Natural killer cell treated with Interleukin-12 subunit alpha and Interleukin-12 subunit beta and Interleukin-15 and Interleukin-18, amount 100 ng/mL, for 72 hours (primary cell): ENCODE results near the gene NAV2. TPM values are rescaled to one million over a fixed set of nuclear protein-coding genes. Genes with fewer than 3 reads are reported as not detected.

ENCODE experiments used
- ATAC-seq, 2 donors: fragments of 150-1000 bp; cut with Tn5 transposase in 1 of 2; sonication (Bioruptor Pico), chemical (Tn5 transposase) in 1 of 2; 2 replicates each; pipeline ENCODE4 v1.10.0; 2021
- DNase-seq: peaks from one replicate; pipeline ENCODE4 v3.0.0; 2022; ENCODE audit warnings: low spot score
- H3K27ac Mint-ChIP-seq, 2 donors: 1 replicate in 1 of 2; 2 replicates in 1 of 2; pipeline ENCODE4 v1.8.0; 2022; ENCODE audit warnings: mixed read lengths in 2 of 2, mild to moderate bottlenecking in 1 of 2, moderate library complexity in 1 of 2
- H3K27me3 Mint-ChIP-seq, 2 donors: 1 replicate in 1 of 2; 2 replicates in 1 of 2; pipeline ENCODE4 v1.8.0; 2022; ENCODE audit warnings: mixed read lengths in 2 of 2
- H3K36me3 Mint-ChIP-seq: one replicate; pipeline ENCODE4 v1.8.0; 2022; ENCODE audit warnings: mixed read lengths
- H3K4me1 Mint-ChIP-seq, 2 donors: 1 replicate in 1 of 2; 2 replicates in 1 of 2; pipeline ENCODE4 v1.8.0; 2022; ENCODE audit warnings: low read depth in 2 of 2, mixed read lengths in 2 of 2, mild to moderate bottlenecking in 1 of 2
- H3K4me3 Mint-ChIP-seq: one replicate; pipeline ENCODE4 v1.8.0; 2022; ENCODE audit warnings: mixed read lengths
- H3K9me3 Mint-ChIP-seq: 2 replicates; pipeline ENCODE4 v1.8.0; 2022; ENCODE audit warnings: mixed read lengths
- total RNA-seq, 2 donors: library from RNA; stranded (reverse); gene quantifications; one replicate each; pipeline ENCODE4 v1.2.3, GENCODE V29; 2022

NAV2 gene
- total RNA-seq, 2 donors from 2014 or later, result 0.31 to 0.67 TPM

DNA sequence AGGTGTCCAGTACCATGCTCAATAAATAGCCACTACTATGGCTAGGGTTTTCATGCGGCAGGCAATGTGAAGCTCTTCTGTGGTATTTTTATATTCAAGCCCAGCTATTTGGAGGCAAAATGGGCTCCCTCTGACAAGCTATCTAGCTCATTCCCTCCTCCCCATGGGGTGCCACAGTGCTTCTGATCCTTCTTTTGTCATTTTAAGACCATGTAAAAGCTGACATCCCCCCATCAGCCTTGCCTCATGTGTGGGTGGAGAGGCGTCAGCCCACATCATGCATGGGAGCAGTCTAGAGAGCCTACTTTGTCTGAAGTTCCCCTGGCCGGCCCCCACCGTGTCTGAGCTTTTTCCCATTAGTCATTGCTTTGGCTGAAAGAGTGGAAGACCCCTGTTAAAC is 59.8 kb downstream of the NAV2 start:
- Mint-ChIP-seq H3K9me3 (no peaks in the 10 kb centered on the region), H3K4me1 (peaks cover 0 to 6% of the 10 kb centered on the region in 2 donors), H3K4me3 (no peak overlapping the region), H3K36me3 (no peaks in the 10 kb centered on the region), H3K27ac (no peak overlapping the region), H3K27me3 (peaks cover 39 to 55% of the 10 kb centered on the region in 2 donors)
- DNase-seq (no peak), ATAC-seq (no peak)

- Mint-ChIP-seq H3K4me3 (no peak overlapping the region), H3K9me3 (no peaks in the 10 kb centered on the region), H3K4me1 (peaks cover 0 to 6% of the 10 kb centered on the region in 2 donors), H3K36me3 (no peaks in the 10 kb centered on the region), H3K27ac (no peak overlapping the region), H3K27me3 (peaks cover 54 to 71% of the 10 kb centered on the region in 2 donors)
- no peak for DNase-seq
- no peak for ATAC-seq
Observed at GRCh38 chr11:19774329-19774728, 61.7 kb downstream of the NAV2 start.

DNA sequence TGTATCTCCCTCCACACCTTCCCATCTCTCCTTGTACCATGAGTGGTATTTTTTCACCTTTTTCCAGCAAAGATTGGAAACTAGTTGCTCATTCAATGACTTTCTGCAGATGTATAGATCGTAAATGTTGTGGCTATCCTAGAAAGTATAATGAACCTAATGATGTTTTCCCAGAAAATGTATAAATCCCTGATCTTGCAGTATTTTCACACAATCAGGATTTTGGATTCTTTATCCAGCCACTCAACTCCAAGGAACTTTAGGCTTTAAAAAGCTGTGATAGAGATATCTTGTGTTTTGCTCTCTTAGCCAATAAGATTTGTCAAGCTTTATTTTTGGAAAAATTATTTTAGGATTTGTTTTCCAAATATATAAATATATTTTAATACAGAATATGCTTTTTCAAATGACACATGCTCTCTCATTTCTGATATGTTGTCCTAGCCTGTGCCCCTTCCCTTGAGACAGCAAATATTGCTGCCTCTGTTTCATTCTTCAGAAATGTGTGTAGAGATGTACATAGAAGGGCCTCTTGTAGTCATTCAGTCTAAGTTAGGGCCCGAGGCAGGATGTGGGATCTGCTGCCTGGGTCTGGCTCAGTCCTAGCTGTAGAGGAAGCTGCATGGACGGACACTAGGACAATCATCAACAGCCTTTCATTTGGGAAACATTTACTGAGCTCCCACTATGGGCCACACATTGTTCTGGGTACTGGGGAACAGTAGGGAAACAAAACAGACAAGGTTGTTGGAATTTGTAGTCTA is 62.4 kb downstream of the NAV2 start:
- Mint-ChIP-seq H3K4me3 (no peak overlapping the region), H3K36me3 (no peaks in the 10 kb centered on the region), H3K9me3 (no peaks in the 10 kb centered on the region), H3K4me1 (peaks cover 0 to 2% of the 10 kb centered on the region in 2 donors), H3K27me3 (peaks cover 57 to 78% of the 10 kb centered on the region in 2 donors), H3K27ac (no peak overlapping the region)
- DNase-seq, result no peak
- no peak for ATAC-seq

- Mint-ChIP-seq H3K4me1 (peaks cover 0 to 2% of the 10 kb centered on the region in 2 donors), H3K27ac (no peak overlapping the region), H3K27me3 (peaks cover 62 to 82% of the 10 kb centered on the region in 2 donors), H3K4me3 (no peak overlapping the region), H3K9me3 (no peaks in the 10 kb centered on the region), H3K36me3 (no peaks in the 10 kb centered on the region)
- ATAC-seq, result no peak
- DNase-seq, result no peak
Observed at GRCh38 chr11:19775622-19776021, 63.0 kb downstream of the NAV2 start.

GRCh38 chr11:19777039-19777376 is 64.4 kb downstream of the NAV2 start:
- Mint-ChIP-seq H3K36me3 (no peaks in the 10 kb centered on the region), H3K4me3 (no peak overlapping the region), H3K4me1 (peaks cover 0 to 2% of the 10 kb centered on the region in 2 donors), H3K27me3 (peaks cover 60 to 75% of the 10 kb centered on the region in 2 donors), H3K27ac (no peak overlapping the region), H3K9me3 (no peaks in the 10 kb centered on the region)
- DNase-seq (no peak), ATAC-seq (no peak)

- H3K27ac Mint-ChIP-seq, result no peak overlapping the region
- DNase-seq, result no peak
- peak overlapping the region; percentile 40 for H3K4me3 Mint-ChIP-seq
- H3K4me1 Mint-ChIP-seq, result peaks cover 0 to 2% of the 10 kb centered on the region in 2 donors
- no peaks in the 10 kb centered on the region for H3K36me3 Mint-ChIP-seq
- ATAC-seq, result peak in 1 of 2 donors; percentile 21
- no peaks in the 10 kb centered on the region for H3K9me3 Mint-ChIP-seq
- H3K27me3 Mint-ChIP-seq, result peaks cover 61 to 71% of the 10 kb centered on the region in 2 donors
Observed at GRCh38 chr11:19777377-19778102, 64.9 kb downstream of the NAV2 start.

DNA sequence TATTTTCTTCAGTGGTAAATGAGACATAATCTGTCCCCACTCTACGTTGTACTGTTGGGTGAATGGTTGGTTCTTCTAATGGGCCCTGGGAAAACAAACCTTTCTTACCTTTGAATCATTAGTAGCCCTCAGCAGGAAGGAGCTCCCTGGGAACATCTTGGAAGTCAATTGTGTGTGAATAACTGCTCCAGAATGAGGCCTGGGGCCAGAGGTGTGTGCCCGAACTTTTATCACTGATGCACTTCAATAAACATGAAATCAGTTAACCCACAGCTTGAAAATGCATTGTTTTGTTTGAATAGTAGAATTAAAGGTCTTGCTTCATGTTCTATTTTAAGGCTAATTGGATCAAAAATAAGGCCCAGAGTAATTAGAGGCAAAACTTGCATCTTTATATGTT is 67.1 kb downstream of the NAV2 start:
- H3K36me3 Mint-ChIP-seq, result no peaks in the 10 kb centered on the region
- ATAC-seq (no peak), DNase-seq (no peak)
- peaks cover 0 to 2% of the 10 kb centered on the region in 2 donors for H3K4me1 Mint-ChIP-seq
- no peak overlapping the region for H3K27ac Mint-ChIP-seq
- no peak overlapping the region for H3K4me3 Mint-ChIP-seq
- peaks cover 52 to 58% of the 10 kb centered on the region in 2 donors for H3K27me3 Mint-ChIP-seq
- no peaks in the 10 kb centered on the region for H3K9me3 Mint-ChIP-seq

GRCh38 chr11:19781351-19781750 is 68.7 kb downstream of the NAV2 start:
- Mint-ChIP-seq H3K9me3 (no peaks in the 10 kb centered on the region), H3K27me3 (peaks cover 40 to 53% of the 10 kb centered on the region in 2 donors), H3K27ac (no peak overlapping the region), H3K4me3 (no peak overlapping the region), H3K4me1 (no peaks in the 10 kb centered on the region), H3K36me3 (no peaks in the 10 kb centered on the region)
- no peak for ATAC-seq
- DNase-seq, result no peak

GRCh38 chr11:19785265-19785664 is 72.6 kb downstream of the NAV2 start:
- Mint-ChIP-seq H3K27ac (no peak overlapping the region), H3K27me3 (peaks cover 30 to 42% of the 10 kb centered on the region in 2 donors), H3K4me1 (no peaks in the 10 kb centered on the region), H3K36me3 (no peaks in the 10 kb centered on the region), H3K4me3 (no peak overlapping the region), H3K9me3 (no peaks in the 10 kb centered on the region)
- DNase-seq, result no peak
- ATAC-seq, result no peak

- no peak overlapping the region for H3K4me3 Mint-ChIP-seq
- no peaks in the 10 kb centered on the region for H3K36me3 Mint-ChIP-seq
- H3K9me3 Mint-ChIP-seq, result no peaks in the 10 kb centered on the region
- H3K4me1 Mint-ChIP-seq, result no peaks in the 10 kb centered on the region
- DNase-seq, result no peak
- H3K27me3 Mint-ChIP-seq, result peaks cover 24 to 39% of the 10 kb centered on the region in 2 donors
- H3K27ac Mint-ChIP-seq, result no peak overlapping the region
- no peak for ATAC-seq
Observed at GRCh38 chr11:19786644-19787043, 74.0 kb downstream of the NAV2 start.

DNA sequence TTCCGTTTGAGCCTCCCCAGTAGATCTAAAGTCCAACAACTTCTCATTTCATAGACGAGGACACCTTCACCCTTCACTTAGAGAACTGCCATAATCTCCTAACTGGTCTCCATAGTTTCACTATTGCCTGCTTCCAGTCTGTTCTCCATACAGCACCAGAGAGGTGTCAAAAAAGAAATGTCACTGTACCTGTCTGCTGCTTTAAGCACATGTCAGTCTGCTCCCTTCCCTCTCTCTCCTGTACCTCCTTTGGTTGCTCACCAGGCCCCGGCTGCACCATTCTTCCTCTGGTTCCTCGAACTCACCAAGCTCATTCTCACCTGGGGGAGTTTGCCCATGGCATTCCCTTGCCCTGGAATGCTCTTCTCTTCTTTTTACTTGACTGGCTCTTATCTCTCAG is 75.8 kb downstream of the NAV2 start:
- Mint-ChIP-seq H3K36me3 (no peaks in the 10 kb centered on the region), H3K4me3 (no peak overlapping the region), H3K27ac (no peak overlapping the region), H3K4me1 (no peaks in the 10 kb centered on the region), H3K9me3 (no peaks in the 10 kb centered on the region), H3K27me3 (peaks cover 24 to 29% of the 10 kb centered on the region in 2 donors)
- DNase-seq (no peak), ATAC-seq (no peak)

- no peak for DNase-seq
- Mint-ChIP-seq H3K4me1 (no peaks in the 10 kb centered on the region), H3K27ac (no peak overlapping the region), H3K4me3 (no peak overlapping the region), H3K27me3 (peaks cover 27 to 29% of the 10 kb centered on the region in 2 donors), H3K9me3 (no peaks in the 10 kb centered on the region), H3K36me3 (no peaks in the 10 kb centered on the region)
- no peak for ATAC-seq
Observed at GRCh38 chr11:19789245-19789644, 76.6 kb downstream of the NAV2 start.

DNA sequence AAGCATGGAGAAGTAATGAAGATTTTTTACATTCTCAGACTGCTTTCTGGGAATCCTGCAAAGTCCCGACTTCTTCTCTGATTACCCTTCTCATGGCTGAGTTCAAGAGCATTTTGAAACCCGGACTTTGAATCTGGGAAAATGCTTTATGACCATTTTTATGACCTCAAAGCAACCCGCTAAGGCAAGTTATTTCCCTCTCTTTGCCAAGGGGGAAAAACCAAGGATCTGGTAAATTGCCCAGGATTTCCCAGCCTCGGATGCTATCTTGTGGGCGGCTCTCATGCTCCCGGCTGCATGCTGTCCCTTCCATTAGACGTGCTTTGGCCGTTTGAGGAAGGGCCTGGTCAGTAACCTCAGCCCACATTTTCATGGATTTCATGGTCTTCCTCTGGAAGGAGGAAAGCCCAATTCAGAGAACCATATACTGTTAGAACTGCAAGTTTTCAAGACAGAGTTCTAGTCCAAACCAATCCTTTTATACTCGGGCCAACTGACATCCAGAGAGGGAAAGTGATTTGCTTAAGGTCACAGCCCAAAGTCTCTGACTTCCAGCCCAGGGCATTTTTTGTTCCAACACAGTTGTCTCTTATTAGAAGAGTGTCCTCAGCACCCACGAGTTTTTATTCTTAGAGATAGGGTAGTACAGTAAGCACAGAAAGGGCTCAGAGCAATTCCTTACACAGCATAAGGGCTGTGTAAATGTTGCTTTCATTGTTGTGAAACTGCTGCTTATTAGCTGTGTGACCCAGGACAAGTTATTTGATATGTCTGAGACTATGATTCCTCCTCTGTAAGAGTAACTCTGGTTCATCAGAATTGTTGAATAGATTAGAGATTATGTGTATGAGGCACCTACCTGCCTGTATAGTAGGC is 77.4 kb downstream of the NAV2 start:
- no peaks in the 10 kb centered on the region for H3K4me1 Mint-ChIP-seq
- peaks cover 22 to 29% of the 10 kb centered on the region in 2 donors for H3K27me3 Mint-ChIP-seq
- H3K9me3 Mint-ChIP-seq, result no peaks in the 10 kb centered on the region
- DNase-seq, result no peak
- no peak overlapping the region for H3K4me3 Mint-ChIP-seq
- H3K27ac Mint-ChIP-seq, result no peak overlapping the region
- no peak for ATAC-seq
- no peaks in the 10 kb centered on the region for H3K36me3 Mint-ChIP-seq
